GM23338 (cell line): ENCODE results near the gene GAS2. TPM values are rescaled to one million over a fixed set of nuclear protein-coding genes. Genes with fewer than 3 reads are reported as not detected.

Source experiments
- ATAC-seq: fragments of 200-7000 bp; cut with Tn5 transposase; 3 replicates; pipeline ENCODE4 v1.9.1; 2020
- DNase-seq: peaks from one replicate; pipeline ENCODE4 v3.0.0-alpha.2; 2015; ENCODE audit warnings: low spot score
- H2AFZ ChIP-seq: fragments of 200-600 bp; sonication (generic); 2 replicates; pipeline ENCODE4 v1.8.0; 2016; ENCODE audit warnings: antibody characterized with exemption, mild to moderate bottlenecking, moderate library complexity
- H3F3A ChIP-seq: fragments of 200-600 bp; sonication (generic); replicated peaks from 2 replicates; pipeline ENCODE4 v1.8.0; 2017; ENCODE audit warnings: antibody characterized with exemption, mixed run types, low read depth
- H3K27ac ChIP-seq: fragments of 200-600 bp; sonication (generic); 2 replicates; pipeline ENCODE4 v1.6.1; 2016; ENCODE audit warnings: low read depth
- H3K27me3 ChIP-seq: fragments of 200-600 bp; sonication (generic); 2 replicates; pipeline ENCODE4 v1.8.0; 2016; ENCODE audit warnings: mild to moderate bottlenecking, mixed run types, moderate library complexity; ENCODE audit not compliant: insufficient read depth
- H3K36me3 ChIP-seq: fragments of 200-600 bp; sonication (generic); 2 replicates; pipeline ENCODE4 v1.8.0; 2016; ENCODE audit warnings: mild to moderate bottlenecking; ENCODE audit not compliant: insufficient read depth
- H3K4me1 ChIP-seq: fragments of 200-600 bp; sonication (generic); 2 replicates; pipeline ENCODE4 v1.8.0; 2016; ENCODE audit warnings: mild to moderate bottlenecking, moderate library complexity; ENCODE audit not compliant: insufficient read depth
- H3K4me2 ChIP-seq: fragments of 200-600 bp; sonication (generic); 2 replicates; pipeline ENCODE4 v1.7.1; 2017; ENCODE audit warnings: mixed run types
- H3K4me3 ChIP-seq: fragments of 200-600 bp; sonication (generic); 2 replicates; pipeline ENCODE4 v1.6.1; 2016; ENCODE audit warnings: mixed run types
- H3K79me2 ChIP-seq: fragments of 200-600 bp; sonication (generic); replicated peaks from 2 replicates; pipeline ENCODE4 v1.8.0; 2017; ENCODE audit warnings: mild to moderate bottlenecking; ENCODE audit not compliant: insufficient read depth
- H3K9me2 ChIP-seq: fragments of 200-600 bp; sonication (generic); 2 replicates; pipeline ENCODE4 v1.8.0; 2017; ENCODE audit not compliant: insufficient read depth
- H4K20me1 ChIP-seq: fragments of 200-600 bp; sonication (generic); replicated peaks from 2 replicates; pipeline ENCODE4 v1.8.0; 2017; ENCODE audit warnings: mild to moderate bottlenecking; ENCODE audit not compliant: insufficient read depth
- H3K27ac Mint-ChIP-seq: 2 replicates; pipeline ENCODE4 v1.8.0; 2020; ENCODE audit warnings: inconsistent platforms, mild to moderate bottlenecking, moderate library complexity, mixed read lengths
- H3K27me3 Mint-ChIP-seq: 3 replicates; pipeline ENCODE4 v1.8.0; 2022; ENCODE audit warnings: low read depth, mild to moderate bottlenecking, moderate library complexity, mixed read lengths, inconsistent platforms; ENCODE audit not compliant: insufficient read depth, poor library complexity
- H3K36me3 Mint-ChIP-seq: 3 replicates; pipeline ENCODE4 v1.8.0; 2021; ENCODE audit warnings: low read depth, mild to moderate bottlenecking, inconsistent platforms, moderate library complexity, mixed read lengths
- H3K4me1 Mint-ChIP-seq: 3 replicates; pipeline ENCODE4 v1.8.0; 2020; ENCODE audit warnings: mild to moderate bottlenecking, inconsistent platforms, mixed read lengths
- H3K4me3 Mint-ChIP-seq: 3 replicates; pipeline ENCODE4 v1.8.0; 2021; ENCODE audit warnings: moderate library complexity, mild to moderate bottlenecking, inconsistent platforms, mixed read lengths
- H3K9me3 Mint-ChIP-seq: 3 replicates; pipeline ENCODE4 v1.8.0; 2020; ENCODE audit warnings: moderate library complexity, mild to moderate bottlenecking, inconsistent platforms, mixed read lengths
- CREB1 ChIP-seq: fragments of 250-450 bp; sonication (Bioruptor Pico); IDR thresholded peaks from 2 replicates; pipeline ENCODE4 v1.5.0; 2020; ENCODE audit warnings: low read depth, mild to moderate bottlenecking, moderate library complexity
- ETS1 ChIP-seq: IDR thresholded peaks from 2 replicates; pipeline ENCODE4 v1.6.1; 2016; ENCODE audit warnings: antibody characterized with exemption
- EZH2 ChIP-seq: fragments of 200-600 bp; sonication (generic); IDR thresholded peaks from one replicate; pipeline ENCODE4 v1.8.0; 2017; ENCODE audit warnings: antibody characterized with exemption, mild to moderate bottlenecking, low read depth; ENCODE audit not compliant: unreplicated experiment
- POLR2AphosphoS5 ChIP-seq: IDR thresholded peaks from 2 replicates; pipeline ENCODE4 v1.6.1; 2016; ENCODE audit warnings: antibody characterized with exemption, low read depth
- REST ChIP-seq: IDR thresholded peaks from one replicate; pipeline ENCODE4 v1.6.1; 2018; ENCODE audit warnings: antibody characterized with exemption; ENCODE audit not compliant: unreplicated experiment
- ZNF462 ChIP-seq: fragments of 250-450 bp; sonication (Bioruptor Pico); IDR thresholded peaks from 2 replicates; pipeline ENCODE4 v1.5.0; 2020; ENCODE audit warnings: mild to moderate bottlenecking, moderate library complexity
- polyA plus RNA-seq: library from polyadenylated mRNA; unstranded; fragments of >200 nt; fragmentation: Nextera tagmentation; extraction: Ambion mirVana; gene quantifications from 2 replicates; pipeline ENCODE4 v1.2.1, GENCODE V29; 2016
- total RNA-seq: library from RNA; depleted of rRNA; stranded (reverse); fragments of >200 nt; shearing (Covaris generic); gene quantifications from 2 replicates; pipeline ENCODE4 v1.2.3, GENCODE V29; 2014

Gene GAS2
- total and polyA plus RNA-seq, 2 experiments from 2014 or later = 2.6 to 6.7 TPM

- no peaks in the 10 kb centered on the region for H3F3A ChIP-seq
- H4K20me1 ChIP-seq = no peaks in the 10 kb centered on the region
- no peaks in the 10 kb centered on the region for H3K27me3 ChIP-seq
- H2AFZ ChIP-seq = no peak overlapping the region
- DNase-seq (no peak), ATAC-seq (no peak)
- Mint-ChIP-seq H3K27me3 (no peaks in the 10 kb centered on the region), H3K36me3 (no peaks in the 10 kb centered on the region), H3K9me3 (no peaks in the 10 kb centered on the region), H3K27ac (no peak overlapping the region), H3K4me3 (no peak overlapping the region), H3K4me1 (peaks cover 12% of the 10 kb centered on the region)
- H3K79me2 ChIP-seq = no peaks in the 10 kb centered on the region
- no peak overlapping the region for H3K4me3 ChIP-seq
- no peak for TF ChIP-seq ZNF462
- TF ChIP-seq EZH2 = no peak
- no peak for TF ChIP-seq CREB1 (CRISPR knock-in tag)
- TF ChIP-seq REST = no peak
- no peak for TF ChIP-seq POLR2AphosphoS5
- no peak for TF ChIP-seq ETS1
- no peaks in the 10 kb centered on the region for H3K9me2 ChIP-seq
- H3K36me3 ChIP-seq = no peaks in the 10 kb centered on the region
- no peak overlapping the region for H3K27ac ChIP-seq
- no peak overlapping the region for H3K4me2 ChIP-seq
- H3K4me1 ChIP-seq = no peaks in the 10 kb centered on the region
Observed at GRCh38 chr11:22797047-22797446, 130.6 kb downstream of the GAS2 start.
